PC-3 (cell line): ENCODE measurements around the gene LRBA. TPM values are rescaled to one million over a fixed set of nuclear protein-coding genes. Genes with fewer than 3 reads are reported as not detected.

Experiments used
- ATAC-seq: fragments of 200-7000 bp; cut with Tn5 transposase; 2 replicates; pipeline ENCODE4 v1.9.1; 2020; ENCODE audit warnings: mild to moderate bottlenecking, moderate library complexity
- BruUV-seq: library from RNA; stranded (reverse); fragments of 400-500 nt; replicated peaks from 2 replicates; lab custom pipeline; 2021; lab: Mats Ljungman, UMichigan
- CTCF ChIA-PET: fragments of 300-600 bp; sonication (Branson Sonifier 250); formaldehyde crosslinking; loops from one replicate; lab custom pipeline; 2022; ENCODE audit warnings: antibody characterized with exemption; lab: Charles Lee
- POLR2A ChIA-PET: fragments of 300-600 bp; sonication (Branson Sonifier 250); formaldehyde crosslinking; loops from one replicate; lab custom pipeline; 2022; ENCODE audit warnings: antibody characterized with exemption; ENCODE audit not compliant: unreplicated experiment; lab: Charles Lee
- DNase-seq: peaks from one replicate; pipeline ENCODE4 v3.0.0-alpha.2; 2015
- H2AFZ ChIP-seq: fragments of 300-600 bp; sonication (generic); 2 replicates; pipeline ENCODE4 v1.6.0; 2016; ENCODE audit warnings: antibody characterized with exemption, low read length
- H3F3A ChIP-seq: fragments of 300-600 bp; sonication (generic); one replicate; pipeline ENCODE4 v1.6.0; 2017; ENCODE audit warnings: antibody characterized with exemption, low read length, control low read depth, mild to moderate bottlenecking; ENCODE audit not compliant: unreplicated experiment
- H3K27ac ChIP-seq: fragments of 300-600 bp; sonication (generic); 2 replicates; pipeline ENCODE4 v1.5.1; 2016; ENCODE audit warnings: mild to moderate bottlenecking, low read length
- H3K27me3 ChIP-seq: fragments of 300-600 bp; sonication (generic); 2 replicates; pipeline ENCODE4 v1.6.1; 2016; ENCODE audit warnings: low read length, mixed read lengths
- H3K36me3 ChIP-seq: fragments of 300-600 bp; sonication (generic); 2 replicates; pipeline ENCODE4 v1.6.1; 2016; ENCODE audit warnings: low read depth, mixed run types, low read length, mixed read lengths
- H3K4me1 ChIP-seq: fragments of 300-600 bp; sonication (generic); 2 replicates; pipeline ENCODE4 v1.5.1; 2016; ENCODE audit warnings: low read length; ENCODE audit not compliant: insufficient read depth
- H3K4me2 ChIP-seq: fragments of 300-600 bp; sonication (generic); 2 replicates; pipeline ENCODE4 v1.6.0; 2016; ENCODE audit warnings: low read length
- H3K4me3 ChIP-seq: fragments of 300-600 bp; sonication (generic); 2 replicates; pipeline ENCODE4 v1.5.1; 2016; ENCODE audit warnings: mild to moderate bottlenecking, low read length, mixed read lengths
- H3K79me2 ChIP-seq: fragments of 300-600 bp; sonication (generic); 2 replicates; pipeline ENCODE4 v1.6.1; 2017; ENCODE audit warnings: low read length, mixed read lengths
- H3K9ac ChIP-seq: fragments of 300-600 bp; sonication (generic); 2 replicates; pipeline ENCODE4 v1.6.0; 2016; ENCODE audit warnings: mild to moderate bottlenecking, low read length
- H3K9me2 ChIP-seq: fragments of 300-600 bp; sonication (generic); replicated peaks from 2 replicates; pipeline ENCODE4 v1.6.1; 2016; ENCODE audit warnings: mixed run types, low read length, mixed read lengths
- H3K9me3 ChIP-seq: fragments of 300-600 bp; sonication (generic); 2 replicates; pipeline ENCODE4 v1.6.1; 2016; ENCODE audit warnings: low read length, mixed read lengths
- H4K20me1 ChIP-seq: fragments of 300-600 bp; sonication (generic); 2 replicates; pipeline ENCODE4 v1.6.1; 2016; ENCODE audit warnings: low read length, mixed read lengths
- CTCF ChIP-seq: fragments of 300-600 bp; sonication (generic); conservative IDR thresholded peaks from 2 replicates; pipeline ENCODE4 v1.5.1; 2017; ENCODE audit warnings: antibody characterized with exemption, low read depth, mild to moderate bottlenecking, low read length
- EZH2 ChIP-seq: fragments of 300-600 bp; sonication (generic); IDR thresholded peaks from one replicate; pipeline ENCODE4 v1.6.1; 2017; ENCODE audit warnings: antibody characterized with exemption, mild to moderate bottlenecking, low read length; ENCODE audit not compliant: unreplicated experiment
- EZH2phosphoT487 ChIP-seq: fragments of 300-600 bp; sonication (generic); IDR thresholded peaks from 2 replicates; pipeline ENCODE4 v1.6.1; 2018; ENCODE audit warnings: mild to moderate bottlenecking, antibody characterized with exemption, low read length, borderline replicate concordance
- intact Hi-C: fragments of 100-400 bp; cut with micrococcal nuclease; formaldehyde crosslinking; loops from 2 replicates; pipeline ENCODE4 v1.9.0; 2023
- total RNA-seq: library from RNA; depleted of rRNA; stranded (reverse); fragments of >200 nt; gene quantifications from 2 replicates; pipeline ENCODE4 v1.2.3, GENCODE V29; 2014

Gene LRBA
- total RNA-seq, 1 experiment from 2014 or later, result 40.8 TPM

GRCh38 chr4:151015459-151016347 lies 619 bp upstream of the LRBA start:
- intact Hi-C loops, result loop anchor here (2.0 kb wide), 1 partner anchor 83 kb away; the partner anchor contains the start of gene RPS3A
- TF ChIP-seq EZH2 (no peak), CTCF (no peak), EZH2phosphoT487 (no peak)
- Histone ChIP-seq H3K27ac (peak overlapping the region; percentile 85), H3K9ac (peak overlapping the region; percentile 87), H3K4me2 (peak overlapping the region; percentile 99), H4K20me1 (0 out of 2 replicates have a peak, but pooled peaks cover 7% of the 10 kb centered on the region), H3K27me3 (no peaks in the 10 kb centered on the region), H3K9me3 (no peaks in the 10 kb centered on the region), H3K9me2 (no peaks in the 10 kb centered on the region), H3K4me1 (0 out of 2 replicates have a peak, but pooled peaks cover 8% of the 10 kb centered on the region), H3K79me2 (peaks cover 42% of the 10 kb centered on the region), H3F3A (no peaks in the 10 kb centered on the region), H2AFZ (peak overlapping the region; percentile 94), H3K4me3 (peak overlapping the region; percentile 88), H3K36me3 (no peaks in the 10 kb centered on the region)
- ChIA-PET POLR2A (no interaction called here), CTCF (no interaction called here)
- DNase-seq (peak; percentile 78), ATAC-seq (peak; percentile 69)
- BruUV-seq, result no TSS peak

- H3K36me3 ChIP-seq, result no peaks in the 10 kb centered on the region
- no peaks in the 10 kb centered on the region for H3K27me3 ChIP-seq
- no peaks in the 10 kb centered on the region for H3K9me3 ChIP-seq
- H3F3A ChIP-seq, result no peaks in the 10 kb centered on the region
- H3K4me3 ChIP-seq, result peak overlapping the region; percentile 88
- intact Hi-C loops, result loop anchor here (2.0 kb wide), 1 partner anchor 85 kb away; the partner anchor contains the start of gene RPS3A
- CTCF ChIA-PET, result no interaction called here
- peaks cover 54% of the 10 kb centered on the region for H3K79me2 ChIP-seq
- H3K27ac ChIP-seq, result no peak overlapping the region
- H3K9me2 ChIP-seq, result no peaks in the 10 kb centered on the region
- peak overlapping the region; percentile 94 for H2AFZ ChIP-seq
- 0 out of 2 replicates have a peak, but pooled peaks cover 7% of the 10 kb centered on the region for H4K20me1 ChIP-seq
- peak overlapping the region; percentile 87; the same call in 1 of the 2 replicates for H3K9ac ChIP-seq
- POLR2A ChIA-PET, result no interaction called here
- BruUV-seq, result no TSS peak
- ATAC-seq (no peak), DNase-seq (no peak)
- no peak for TF ChIP-seq EZH2
- no peak for TF ChIP-seq CTCF
- no peak for TF ChIP-seq EZH2phosphoT487
- H3K4me1 ChIP-seq, result 0 out of 2 replicates have a peak, but pooled peaks cover 8% of the 10 kb centered on the region
- peak overlapping the region; percentile 99 for H3K4me2 ChIP-seq
Observed at GRCh38 chr4:151013944-151014343, 1.1 kb downstream of the LRBA start.
